Measurements from ENCODE around the gene SH3YL1. TPM values are rescaled to one million over a fixed set of nuclear protein-coding genes. Genes with fewer than 3 reads are reported as not detected.
"Not testable (repeated sequence)": the region's sequence is repeated elsewhere in the genome, so short reads cannot be mapped to it uniquely, and the experiment has no call there.

SH3YL1 gene
- total RNA-seq, 1 donor: 52.5 TPM

DNA sequence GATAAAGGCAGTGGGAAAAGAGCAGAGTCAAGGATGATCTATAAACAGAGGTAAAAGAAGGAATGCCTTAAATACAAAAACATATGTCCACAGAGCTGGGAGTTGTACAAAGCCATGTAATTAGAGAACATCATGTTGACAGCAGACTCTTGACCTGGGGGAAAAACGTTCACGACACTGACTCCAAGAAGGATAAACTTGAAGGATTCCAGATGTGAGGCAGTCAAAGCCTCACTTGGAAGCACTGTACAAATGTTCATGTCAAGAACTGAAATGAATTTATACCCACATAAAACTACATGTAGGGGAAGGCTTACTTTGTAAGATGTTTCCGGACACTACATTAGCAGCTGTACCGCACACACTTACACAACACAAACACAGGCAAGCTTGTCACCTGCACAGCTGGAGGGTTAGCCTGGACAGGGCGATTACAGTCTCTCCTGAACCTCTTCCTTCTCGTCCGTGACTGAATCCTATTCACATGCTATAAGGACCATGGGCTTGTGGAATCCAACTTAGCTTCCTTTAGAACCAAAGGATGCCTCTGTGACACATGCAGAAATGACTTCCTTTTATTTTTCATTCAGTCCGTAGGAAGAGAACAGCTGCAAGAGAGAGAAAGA is 88.6 kb downstream of the SH3YL1 start:
- Histone ChIP-seq H3K4me3 (ENCODE audit: low read length) (no peak overlapping the region), H3K4me1 (ENCODE audit: insufficient read depth, low read length) (peaks cover 28% of the 10 kb centered on the region), H3K9me3 (ENCODE audit: low read depth, low read length) (no peaks in the 10 kb centered on the region), H3K27me3 (ENCODE audit: insufficient read depth, low read length) (peaks cover 3% of the 10 kb centered on the region)

DNA sequence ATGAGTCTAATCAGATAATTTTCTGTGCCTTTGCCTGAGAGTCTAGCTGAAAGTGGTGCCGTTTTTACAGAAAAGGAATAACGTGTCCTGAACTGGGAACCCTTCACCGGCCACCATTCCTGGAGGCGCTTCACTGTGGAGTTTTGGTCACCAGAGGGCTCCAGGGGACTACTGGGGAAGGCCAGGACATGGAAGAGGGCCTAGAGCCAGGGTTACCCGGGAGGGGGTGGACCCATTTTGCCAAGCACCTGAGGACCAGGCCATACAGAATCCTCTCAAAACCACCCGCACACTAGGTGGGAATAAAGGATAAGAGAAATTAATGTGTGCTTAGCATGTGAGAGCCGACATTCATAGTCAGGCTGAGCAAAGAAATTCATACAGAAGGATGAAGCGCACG is 91.7 kb downstream of the SH3YL1 start:
- H3K27me3 ChIP-seq (ENCODE audit: insufficient read depth, low read length); H3K4me3 ChIP-seq (ENCODE audit: low read length); H3K9me3 ChIP-seq (ENCODE audit: low read depth, low read length): not testable (repeated sequence)
- H3K4me1 ChIP-seq (ENCODE audit: insufficient read depth, low read length): peaks cover 18% of the 10 kb centered on the region

DNA sequence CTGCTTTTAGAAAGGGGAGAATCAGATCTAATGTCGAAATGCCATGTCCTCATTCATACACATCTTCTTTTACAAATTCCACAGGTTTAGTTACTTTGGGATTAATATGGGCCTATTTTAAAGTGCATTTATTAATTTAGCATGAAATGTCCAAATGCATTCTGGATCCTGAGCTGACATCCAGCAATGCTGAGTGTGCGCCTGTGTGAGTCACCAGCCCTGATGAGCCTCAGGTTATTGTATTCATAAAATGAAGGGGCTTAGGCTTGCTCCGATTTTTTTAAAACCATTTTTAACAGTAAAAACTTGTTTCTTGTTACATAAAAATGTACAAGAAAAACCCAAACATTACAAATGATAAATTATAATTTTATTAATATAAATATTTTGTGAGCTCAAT is 94.1 kb downstream of the SH3YL1 start:
- Histone ChIP-seq H3K4me3 (ENCODE audit: low read length) (no peak overlapping the region), H3K9me3 (ENCODE audit: low read depth, low read length) (no peaks in the 10 kb centered on the region), H3K4me1 (ENCODE audit: insufficient read depth, low read length) (no peaks in the 10 kb centered on the region), H3K27me3 (ENCODE audit: insufficient read depth, low read length) (peaks cover 3% of the 10 kb centered on the region)

Other genes starting within 250 kb of the SH3YL1 start
- 0.52 TPM for gene FAM110C, start 217.5 kb downstream of the SH3YL1 start, total RNA-seq
- 115 TPM for gene ACP1, start 915 bp upstream of the SH3YL1 start, total RNA-seq
- gene ALKAL2, start 24.1 kb upstream of the SH3YL1 start, total RNA-seq: not detected

Measured in mononuclear cell (primary cell).